ENCODE results near the gene STAG2.
"Not testable (repeated sequence)": the region's sequence is repeated elsewhere in the genome, so short reads cannot be mapped to it uniquely, and the experiment has no call there.

STAG2 gene

DNA sequence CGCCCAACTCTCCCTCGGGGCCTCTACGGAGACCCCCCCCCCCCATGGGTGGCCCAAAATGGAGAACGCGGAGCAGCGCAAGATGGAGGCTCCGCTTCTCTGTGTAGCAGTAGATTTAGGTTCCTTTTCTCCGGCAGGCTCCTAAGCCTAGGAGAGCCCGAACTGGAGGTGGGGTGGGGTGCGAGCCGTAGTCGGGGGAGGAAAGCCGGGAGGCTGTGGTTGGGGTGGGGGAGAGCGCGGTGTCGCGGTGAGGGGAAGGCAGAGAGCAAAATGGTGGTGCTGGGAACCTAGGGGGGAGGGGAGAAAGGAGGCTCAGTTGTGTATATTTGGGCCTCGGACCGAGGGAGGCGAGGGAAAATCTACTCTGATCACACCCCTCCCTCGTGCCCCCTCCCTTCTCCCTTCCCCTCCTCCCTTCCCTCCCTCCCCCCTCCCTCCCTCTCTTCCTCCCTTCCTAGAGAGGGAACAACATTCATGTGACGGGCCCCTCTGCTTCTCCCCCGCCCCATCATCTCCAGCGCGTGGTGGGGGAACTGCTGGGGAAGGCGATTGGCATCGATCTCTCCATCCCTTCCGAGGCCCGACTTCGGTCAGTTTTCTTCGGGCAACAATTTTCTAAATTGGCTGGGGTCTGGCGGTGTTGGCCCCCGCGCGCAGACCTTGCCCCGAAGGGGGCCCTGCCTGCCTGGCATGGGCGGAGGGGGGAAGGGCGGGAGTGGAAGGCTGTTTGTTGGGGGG, at the start of gene STAG2:
Gene STAG2 (plus strand): TSS at position 439 of the 738 bp plus-strand sequence. CDS start 60,922 bp downstream, outside the sequence.
- DNase-seq (ENCODE audit: low read depth in 1 of 2, low spot score in 1 of 2): peak; percentile 10 to 23

DNA sequence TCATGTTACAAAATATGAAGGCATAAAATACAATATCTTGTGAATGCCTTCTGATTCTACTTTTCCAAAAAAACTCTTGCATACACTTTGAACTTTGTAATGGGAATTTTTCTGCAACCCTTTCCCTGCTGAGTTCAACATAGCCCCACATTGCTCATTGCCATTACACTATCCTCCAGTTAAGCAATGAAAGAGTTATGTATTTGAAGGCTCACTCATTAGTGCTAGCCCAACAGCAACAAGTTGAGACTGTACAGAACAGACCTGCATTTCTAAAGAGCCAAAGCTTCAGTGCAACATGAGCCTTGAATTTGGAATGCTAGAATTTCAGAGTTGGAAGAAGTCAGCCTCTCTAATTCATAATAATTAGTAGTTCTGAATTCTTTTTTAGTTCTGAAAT, 44.4 kb upstream of the STAG2 start:
- no peak for DNase-seq (ENCODE audit: low read depth in 1 of 2, low spot score in 1 of 2)

DNA sequence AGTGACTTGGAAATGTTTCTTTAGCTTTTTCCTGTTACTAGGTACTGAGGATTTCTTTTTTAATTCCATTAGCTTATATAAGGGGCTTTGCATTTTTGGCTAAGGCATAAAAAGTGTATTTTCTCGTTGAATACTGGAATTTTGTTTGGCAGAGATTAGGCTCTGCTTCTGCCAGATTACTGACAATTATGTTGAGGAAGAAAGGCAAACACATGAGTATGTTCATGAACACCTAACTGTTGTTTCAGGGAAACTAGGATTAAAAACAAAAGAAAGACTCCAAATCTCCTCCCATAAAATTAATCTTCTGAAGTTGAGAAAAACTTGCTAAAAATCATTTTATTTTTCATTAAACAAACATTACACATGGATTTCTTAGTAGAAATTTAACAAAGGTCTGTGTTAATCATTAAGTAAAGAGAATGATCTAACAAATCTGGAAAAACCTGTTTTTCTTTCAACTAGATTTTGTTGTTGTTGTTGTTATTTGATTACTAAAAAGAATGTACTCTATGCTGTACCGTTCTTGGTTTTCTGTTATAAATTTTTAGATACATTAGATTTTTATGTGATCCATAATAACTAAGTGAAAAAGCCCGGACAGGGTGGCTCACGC, 43.3 kb upstream of the STAG2 start:
- no peak for DNase-seq (ENCODE audit: low read depth in 1 of 2, low spot score in 1 of 2)

DNA sequence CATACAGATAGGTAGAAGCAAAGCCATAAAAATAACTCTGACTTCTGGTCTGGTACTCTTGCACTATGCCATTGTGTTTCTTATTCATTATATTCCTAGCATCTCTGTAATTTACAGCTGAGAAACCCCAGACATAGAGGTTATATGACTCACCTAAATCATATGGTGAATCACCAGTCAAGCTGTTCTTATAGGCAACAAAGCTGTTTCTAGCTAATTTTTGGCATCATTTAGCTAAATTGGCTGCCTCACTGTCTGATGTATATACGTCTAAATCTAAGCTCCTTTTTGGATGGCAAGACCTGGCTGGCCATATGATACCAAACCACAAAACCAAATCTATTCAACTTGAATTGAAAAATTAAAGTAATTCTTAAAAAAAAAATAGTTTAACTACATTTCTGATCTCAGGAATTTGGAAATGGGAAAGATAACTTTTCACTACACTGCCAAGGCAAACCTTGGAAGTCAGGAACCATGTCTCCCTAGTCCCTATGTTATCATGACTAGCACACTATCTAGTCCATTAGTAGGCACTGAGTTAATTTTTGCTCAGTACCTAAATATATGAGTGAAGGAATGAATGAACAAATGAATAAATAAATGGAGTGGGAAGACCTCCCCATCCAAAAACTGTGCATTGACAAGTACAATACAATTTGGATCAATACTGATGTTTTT, 41.3 kb upstream of the STAG2 start:
- no peak for DNase-seq (ENCODE audit: low read depth in 1 of 2, low spot score in 1 of 2)

DNA sequence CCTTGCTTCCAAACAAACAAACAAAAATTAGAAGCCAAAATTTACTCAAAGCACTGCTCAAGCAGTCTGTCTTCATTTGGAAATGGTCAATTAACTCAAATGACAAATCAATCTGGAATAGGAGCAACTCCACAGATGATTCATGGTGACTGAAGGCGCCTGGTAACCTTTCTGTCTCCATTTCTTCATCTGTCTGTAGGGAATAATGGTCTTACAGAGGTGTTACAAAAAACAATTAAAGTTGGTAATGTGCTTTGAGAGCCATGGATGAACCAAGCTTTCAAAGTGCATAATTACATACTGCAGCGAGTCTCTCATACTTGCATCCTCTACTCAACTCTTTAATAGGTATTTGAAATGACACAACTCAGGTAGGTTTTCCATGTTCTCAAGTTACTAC, 38.3 kb upstream of the STAG2 start:
- DNase-seq (ENCODE audit: low read depth in 1 of 2, low spot score in 1 of 2): no peak

DNA sequence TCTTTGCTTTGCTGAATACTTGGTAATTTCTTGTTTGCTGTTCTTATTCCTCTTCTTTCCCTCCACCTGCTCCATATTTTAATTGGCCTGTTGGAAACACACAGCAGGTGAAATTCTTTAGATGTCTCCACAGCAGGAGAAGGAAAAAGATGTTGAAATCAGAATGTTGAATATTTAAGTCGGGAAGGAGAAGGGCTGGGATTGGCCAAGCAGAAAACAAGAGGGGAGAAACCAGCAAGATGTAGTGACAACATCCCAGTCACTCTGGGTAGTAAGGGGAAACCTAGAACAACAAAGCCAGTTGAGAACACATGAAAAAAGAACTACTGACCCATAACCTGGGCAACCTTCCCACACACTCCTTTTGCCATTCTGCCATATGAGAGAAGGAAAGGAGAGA, 37.3 kb upstream of the STAG2 start:
- DNase-seq (ENCODE audit: low read depth in 1 of 2, low spot score in 1 of 2): no peak

DNA sequence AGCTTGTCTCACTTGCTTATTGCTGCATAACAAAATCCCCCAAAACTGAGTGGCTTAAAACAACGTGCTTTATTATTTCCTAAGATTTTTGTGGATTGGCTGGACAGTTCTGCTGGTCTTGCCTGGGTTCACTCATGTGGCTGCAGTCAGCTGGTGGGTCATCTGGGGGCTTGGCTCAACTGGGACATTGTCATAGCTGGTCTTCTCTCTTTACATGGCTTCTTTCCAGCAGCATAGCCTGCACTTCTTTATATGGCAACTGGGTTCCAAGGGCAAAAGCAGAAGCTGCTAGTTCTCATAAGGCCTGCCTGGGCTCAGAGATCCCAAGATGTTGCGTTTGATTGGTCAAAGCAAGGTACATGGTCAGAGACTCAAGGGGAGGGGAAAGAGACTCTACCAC, 33.7 kb upstream of the STAG2 start:
- DNase-seq (ENCODE audit: low read depth in 1 of 2, low spot score in 1 of 2): no peak

DNA sequence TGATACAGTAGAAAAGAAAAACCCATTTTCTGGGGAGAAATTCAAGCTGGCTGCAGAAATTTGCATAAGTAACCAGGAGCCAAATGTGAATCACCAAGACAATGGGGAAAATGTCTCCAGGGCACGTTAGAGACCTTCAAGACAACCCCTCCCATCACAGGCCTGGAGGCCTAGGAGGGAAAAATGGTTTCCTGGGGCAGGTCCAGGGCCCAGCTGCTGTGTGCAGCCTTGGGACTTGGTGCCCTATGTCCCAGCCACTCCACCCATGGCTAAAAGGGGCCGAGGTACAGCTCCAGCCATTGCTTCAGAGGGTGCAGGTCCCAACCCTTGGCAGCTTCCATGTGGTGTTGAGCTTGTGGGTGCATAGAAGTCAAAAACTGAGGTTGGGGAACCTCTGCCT, 29.5 kb upstream of the STAG2 start:
- not testable (repeated sequence) for DNase-seq (ENCODE audit: low read depth in 1 of 2, low spot score in 1 of 2)

DNA sequence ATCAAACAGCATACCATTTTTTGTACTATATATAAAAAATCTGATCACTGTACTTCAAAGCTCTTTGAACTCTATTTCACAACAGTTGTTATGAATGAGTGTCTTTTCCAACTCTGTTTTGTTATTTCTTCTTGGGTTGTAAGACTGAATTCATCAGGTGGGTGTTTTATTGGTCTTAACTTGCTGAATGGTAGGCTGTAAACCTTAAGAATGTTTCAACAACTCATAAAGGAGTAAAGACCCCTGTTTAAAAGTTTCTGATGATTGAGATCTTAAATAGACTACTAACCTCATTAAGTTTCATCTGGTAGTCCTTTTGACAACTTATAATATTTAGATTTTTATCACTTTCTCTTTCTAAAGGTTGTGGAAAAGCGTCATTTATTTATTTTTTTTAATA, 18.4 kb upstream of the STAG2 start:
- no peak for DNase-seq (ENCODE audit: low read depth in 1 of 2, low spot score in 1 of 2)

DNA sequence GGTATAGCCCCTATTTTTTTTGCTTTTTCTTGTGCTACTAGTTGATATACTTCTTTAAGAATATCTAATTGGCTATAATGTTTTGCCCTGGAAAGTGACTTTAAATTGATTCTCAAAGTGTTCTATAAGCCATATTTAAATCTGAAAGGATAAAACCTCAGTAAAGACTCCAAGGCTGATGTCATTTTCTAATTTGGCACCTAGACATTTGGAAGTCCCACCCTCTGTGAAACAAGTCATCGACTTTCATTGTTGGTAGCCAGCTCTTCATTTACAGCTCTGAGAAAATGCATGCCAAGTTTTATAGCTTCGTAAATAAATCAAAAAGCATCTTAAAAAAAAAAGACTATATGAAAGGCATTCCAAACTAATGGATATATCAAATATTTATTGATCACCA, 18.0 kb upstream of the STAG2 start:
- no peak for DNase-seq (ENCODE audit: low read depth in 1 of 2, low spot score in 1 of 2)

DNA sequence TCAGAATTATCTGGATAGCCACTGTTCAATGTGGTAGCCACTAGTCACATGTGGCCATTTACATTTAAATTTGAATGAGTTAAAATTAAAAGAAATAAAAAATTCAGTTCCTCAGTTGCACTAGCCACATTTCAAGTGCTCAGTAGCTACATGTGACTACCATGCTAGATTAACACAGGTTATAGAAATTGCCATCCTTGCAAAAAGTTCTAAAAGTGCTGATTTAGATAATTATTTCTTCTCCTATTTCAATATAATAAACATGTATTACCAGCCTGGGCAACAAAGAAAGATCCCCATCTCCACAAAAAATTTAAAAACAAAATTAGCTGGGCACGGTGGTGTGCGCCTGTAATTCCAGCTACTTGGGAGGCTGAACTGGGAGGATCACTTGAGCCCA, 11.7 kb upstream of the STAG2 start:
- DNase-seq (ENCODE audit: low read depth in 1 of 2, low spot score in 1 of 2): no peak

DNA sequence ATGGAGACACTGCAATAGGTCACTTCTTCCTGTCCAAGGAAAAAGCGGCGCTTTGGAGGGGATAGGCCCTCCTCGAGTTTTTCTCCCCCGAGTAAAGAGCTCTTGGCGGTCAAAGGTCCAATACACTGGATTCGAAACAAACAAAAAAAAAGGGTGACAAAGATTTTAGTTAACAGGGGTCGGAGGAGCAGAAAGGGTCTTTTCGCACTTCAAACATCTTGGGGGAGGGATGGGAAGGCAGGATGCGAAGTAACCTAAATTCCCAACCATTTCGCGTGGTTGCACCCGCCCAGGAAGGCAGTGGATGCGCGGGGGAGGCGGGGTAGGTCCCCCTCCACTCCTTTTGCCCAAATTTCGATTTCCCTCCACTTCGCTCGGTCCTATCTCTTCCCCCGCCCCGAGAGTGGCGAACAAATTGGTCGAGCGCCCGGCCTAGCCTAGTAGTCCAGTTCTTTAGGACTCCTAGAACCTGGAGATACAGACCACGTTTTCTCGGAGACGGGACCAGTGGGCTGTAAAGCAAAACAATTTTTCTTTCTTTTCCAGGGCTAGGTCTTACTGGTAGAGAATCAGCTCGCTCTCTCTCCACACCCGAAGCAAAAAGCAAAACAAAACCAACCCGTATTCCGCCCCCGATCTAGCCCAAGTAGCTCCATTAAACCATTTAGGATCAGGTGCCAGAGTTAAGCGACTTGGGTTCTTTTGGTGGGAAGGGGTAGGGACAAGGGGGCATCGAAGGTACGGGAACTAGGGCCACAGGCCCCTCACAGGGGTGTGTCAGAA, 2.0 kb upstream of the STAG2 start:
- DNase-seq (ENCODE audit: low read depth in 1 of 2, low spot score in 1 of 2): no peak

DNA sequence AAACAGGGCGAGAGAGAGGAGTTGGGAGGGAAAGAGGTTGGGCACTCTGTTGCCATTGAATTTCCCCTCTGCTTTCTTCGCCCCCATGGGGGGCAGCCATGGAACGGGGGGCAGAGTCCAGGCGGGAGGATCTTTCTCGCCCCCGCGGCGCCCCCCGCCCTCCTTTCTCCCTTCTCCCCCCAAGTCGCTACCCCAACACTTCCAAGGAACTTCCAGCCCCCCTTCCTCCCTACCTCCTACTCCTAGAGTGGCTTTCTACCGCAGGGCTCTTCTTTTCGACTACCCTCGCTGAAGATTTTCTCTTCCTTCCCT, 594 bp upstream of the STAG2 start:
- DNase-seq (ENCODE audit: low read depth in 1 of 2, low spot score in 1 of 2): no peak

DNA sequence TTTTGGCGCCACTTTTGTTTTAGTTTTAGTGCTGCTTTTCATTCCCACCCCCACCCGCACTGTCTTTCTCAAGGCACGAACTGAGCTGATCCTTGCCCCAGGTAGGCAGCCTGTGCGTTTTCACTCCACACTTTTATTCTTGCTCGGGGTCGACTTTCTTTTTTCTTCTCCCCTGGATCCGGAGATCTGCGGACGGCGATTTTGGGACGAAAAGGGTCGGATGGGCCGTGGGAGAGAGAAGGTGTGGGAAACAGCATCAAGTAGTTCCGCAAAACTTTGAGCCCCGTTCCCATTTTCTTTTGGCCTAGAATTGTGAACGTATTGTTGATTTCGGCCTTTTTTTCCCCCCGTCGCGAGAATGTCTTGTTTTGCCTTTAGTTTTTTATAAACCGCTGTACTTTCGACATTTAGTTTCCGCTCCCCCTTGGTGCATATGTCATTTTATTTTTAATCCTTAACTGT, 531 bp downstream of the STAG2 start:
- DNase-seq (ENCODE audit: low read depth in 1 of 2, low spot score in 1 of 2): no peak

DNA sequence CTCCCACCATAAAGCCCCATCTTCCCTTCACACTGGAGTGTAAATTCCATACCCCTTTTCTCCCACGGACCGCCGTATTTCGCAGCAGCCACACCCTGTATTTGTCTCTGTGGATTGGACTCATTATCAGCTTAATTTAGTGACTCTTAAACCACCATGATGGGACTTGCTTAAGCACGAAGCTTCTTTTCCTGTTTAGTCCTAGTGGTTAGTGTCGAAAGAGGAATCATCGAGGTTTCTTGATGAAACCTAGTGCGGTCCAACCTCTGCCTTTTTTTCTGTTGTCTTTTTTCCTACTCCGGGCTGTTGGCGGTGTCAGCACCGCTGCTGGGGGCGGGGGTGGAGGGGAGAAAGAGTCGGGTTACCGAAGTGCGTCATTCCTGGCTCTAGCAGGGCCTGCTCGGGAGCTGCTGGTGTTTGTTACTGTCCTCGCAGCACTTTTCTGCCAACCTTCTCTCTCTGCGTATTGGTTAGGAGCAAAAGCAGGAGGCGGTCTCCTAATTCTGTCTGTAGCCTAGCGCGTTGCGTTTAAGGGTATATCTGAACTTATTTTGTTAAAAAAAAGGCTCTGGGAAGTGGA, 1.4 kb downstream of the STAG2 start:
- peak; percentile 51 to 73 for DNase-seq (ENCODE audit: low read depth in 1 of 2, low spot score in 1 of 2)

DNA sequence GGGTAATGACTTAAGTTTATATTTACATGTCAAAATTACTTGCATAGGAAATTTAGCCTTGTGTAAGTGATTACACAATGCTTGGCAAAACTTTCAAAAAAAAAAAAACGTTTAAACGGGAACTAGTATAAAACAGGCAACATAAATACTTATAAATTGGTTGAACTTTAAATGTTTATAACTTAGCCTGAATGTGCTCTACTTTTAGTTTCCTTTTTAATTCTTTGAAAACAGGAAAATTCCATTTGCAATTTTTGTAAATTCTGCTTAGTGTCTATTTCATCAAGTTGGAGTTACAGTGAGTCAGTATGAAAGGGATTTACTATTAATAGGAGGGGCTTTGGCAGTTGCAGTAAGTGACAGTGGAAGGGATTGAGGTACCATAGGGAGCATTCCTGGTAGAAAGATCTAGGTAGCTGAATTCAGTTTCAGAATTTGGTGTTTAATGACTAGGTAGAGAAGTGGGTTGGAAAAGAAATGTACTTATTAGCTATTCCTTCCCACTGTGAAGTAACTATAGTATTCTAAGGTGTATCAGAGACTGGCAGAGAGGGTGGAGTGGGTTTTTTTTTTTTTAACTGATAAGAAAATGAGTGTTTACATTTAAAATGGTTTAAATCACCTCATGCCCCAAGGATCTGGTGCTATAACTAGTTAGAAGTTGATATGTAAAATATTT, 2.8 kb downstream of the STAG2 start:
- DNase-seq (ENCODE audit: low read depth in 1 of 2, low spot score in 1 of 2): no peak

DNA sequence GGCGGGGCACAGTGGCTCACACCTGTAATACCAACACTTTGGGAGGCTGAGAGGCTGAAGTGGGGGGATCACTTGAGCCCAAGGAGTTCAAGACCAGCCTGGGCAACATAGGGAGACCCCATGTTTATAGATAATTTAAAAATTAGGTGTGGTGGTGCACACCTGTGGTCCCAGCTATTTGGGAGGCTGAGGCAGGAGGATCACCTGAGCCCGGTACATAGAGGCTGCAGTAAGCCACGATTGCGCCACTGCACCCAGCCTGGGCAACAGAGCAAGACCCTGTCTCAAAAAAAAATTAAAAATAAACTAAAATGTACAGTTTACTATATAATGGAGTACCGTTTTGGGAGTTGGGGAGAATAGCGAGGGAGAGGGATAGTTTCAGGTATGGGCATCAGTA, 4.2 kb downstream of the STAG2 start:
- no peak for DNase-seq (ENCODE audit: low read depth in 1 of 2, low spot score in 1 of 2)

DNA sequence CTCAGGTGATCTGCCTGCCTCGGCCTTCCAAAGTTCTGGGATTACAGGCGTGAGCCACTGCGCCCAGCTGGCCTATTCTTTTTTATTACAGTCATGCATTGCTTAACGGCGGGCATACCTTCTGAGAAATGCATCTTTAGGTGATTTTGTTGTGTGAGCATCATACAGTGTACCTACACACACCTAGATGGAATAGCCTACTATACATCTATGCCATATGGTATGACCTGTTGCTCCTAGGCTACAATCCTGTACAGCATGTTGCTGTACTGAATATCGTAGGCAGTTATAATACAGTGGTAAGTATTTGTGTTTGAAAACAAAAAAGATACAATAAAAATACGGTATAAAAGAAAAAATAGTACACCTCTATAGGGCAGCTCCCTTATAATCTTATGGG, 6.0 kb downstream of the STAG2 start:
- DNase-seq (ENCODE audit: low read depth in 1 of 2, low spot score in 1 of 2): no peak

DNA sequence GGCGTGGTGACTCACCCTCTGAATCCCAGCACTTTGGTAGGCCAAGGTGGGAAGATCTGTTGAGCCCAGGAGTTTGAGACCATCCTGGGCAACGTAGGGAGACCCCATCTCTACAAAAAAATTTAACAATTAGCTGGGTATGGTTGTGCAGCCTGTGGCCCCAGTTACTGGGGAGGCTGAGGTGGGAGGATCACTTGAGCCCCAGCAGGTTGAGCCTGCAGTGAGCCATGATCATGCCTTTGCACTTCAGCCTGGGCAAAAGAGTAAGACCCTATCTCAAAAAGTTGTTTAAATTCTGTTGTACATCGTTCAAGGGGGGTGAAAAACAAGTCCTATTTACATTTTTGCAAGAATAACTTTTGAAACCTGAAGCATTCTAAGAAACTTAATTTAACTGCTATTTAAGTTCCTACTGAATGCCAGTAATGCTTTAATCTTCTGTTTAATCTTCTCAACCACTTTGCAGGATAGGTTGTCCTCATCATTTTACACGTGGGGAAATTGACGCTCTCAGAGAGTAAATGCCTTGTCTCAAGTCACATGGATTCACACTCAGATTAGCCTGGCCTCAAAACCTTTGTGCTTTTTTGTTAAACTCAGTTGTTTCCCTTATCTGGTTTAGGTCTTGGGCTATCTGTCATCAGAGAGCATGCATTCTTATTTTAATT, 7.0 kb downstream of the STAG2 start:
- DNase-seq (ENCODE audit: low read depth in 1 of 2, low spot score in 1 of 2): no peak

DNA sequence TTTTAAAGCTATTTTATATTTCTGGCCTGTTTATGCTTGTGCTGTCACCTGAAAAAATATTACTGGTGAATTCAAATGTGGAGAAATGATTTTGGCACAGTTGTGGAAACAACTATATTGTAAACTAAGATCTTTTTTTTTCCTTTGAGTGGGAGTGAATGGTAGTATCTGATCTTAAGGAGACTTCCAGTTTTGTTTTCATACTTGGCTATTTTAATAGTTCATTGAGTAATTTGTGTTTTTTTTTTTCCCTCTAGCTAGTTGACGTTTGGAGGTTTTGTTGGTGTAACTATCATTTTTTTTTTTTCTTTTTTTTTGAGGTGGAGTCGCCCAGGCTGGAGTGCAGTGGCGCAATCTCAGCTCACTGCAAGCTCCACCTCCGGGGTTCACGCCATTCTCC, 10.5 kb downstream of the STAG2 start:
- DNase-seq (ENCODE audit: low read depth in 1 of 2, low spot score in 1 of 2): no peak
